ENCODE measurements around the gene CCDC17.

GRCh38 chr1:45621895-45622523 lies 1.8 kb downstream of the CCDC17 start:
- no peak for TF ChIP-seq CTCF (IDR thresholded peaks at IDR 0.05)
- no peak for TF ChIP-seq POLR2A (IDR thresholded peaks at IDR 0.05)
